GM12865 (cell line): ENCODE data around the gene RTN4R.
"Not testable (repeated sequence)": the region's sequence is repeated elsewhere in the genome, so short reads cannot be mapped to it uniquely, and the experiment has no call there.

Experiments used
- DNase-seq: peaks from one replicate; pipeline ENCODE4 v3.0.0; 2010; ENCODE audit warnings: low read depth
- H3K4me3 ChIP-seq: 2 replicates; pipeline ENCODE4 v1.5.1; 2011; ENCODE audit warnings: mild to moderate bottlenecking, low read depth, low read length, control low read depth
- TF ChIP-seq, protein P1 (sequence below): IDR thresholded peaks from 2 replicates; pipeline ENCODE4 v1.5.1; 2011; ENCODE audit warnings: low read length, control low read depth, low read depth, inconsistent platforms; ENCODE audit not compliant: insufficient read depth; ENCODE audit errors: missing control alignments

The RTN4R gene

DNA sequence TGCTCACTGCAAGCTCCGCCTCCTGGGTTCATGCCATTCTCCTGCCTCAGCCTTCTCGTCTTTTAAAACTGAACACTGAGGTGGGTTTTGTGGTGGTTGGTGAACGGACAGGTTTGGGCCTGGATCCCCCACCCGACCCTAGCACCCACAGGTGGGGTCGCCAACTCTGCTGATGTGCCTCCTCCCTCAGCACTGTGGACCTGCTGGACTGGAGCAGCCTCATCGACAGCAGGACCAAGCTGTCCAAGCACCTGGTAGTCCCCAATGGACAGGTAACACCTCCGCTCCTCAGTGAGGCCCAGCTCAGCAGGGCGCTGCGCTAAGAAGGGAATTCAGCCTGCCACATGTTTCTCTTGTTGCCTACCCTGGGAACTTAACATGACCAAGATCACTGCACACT, 36.5 kb upstream of the RTN4R start:
- no peak overlapping the region for H3K4me3 ChIP-seq
- TF ChIP-seq, protein P1, sequence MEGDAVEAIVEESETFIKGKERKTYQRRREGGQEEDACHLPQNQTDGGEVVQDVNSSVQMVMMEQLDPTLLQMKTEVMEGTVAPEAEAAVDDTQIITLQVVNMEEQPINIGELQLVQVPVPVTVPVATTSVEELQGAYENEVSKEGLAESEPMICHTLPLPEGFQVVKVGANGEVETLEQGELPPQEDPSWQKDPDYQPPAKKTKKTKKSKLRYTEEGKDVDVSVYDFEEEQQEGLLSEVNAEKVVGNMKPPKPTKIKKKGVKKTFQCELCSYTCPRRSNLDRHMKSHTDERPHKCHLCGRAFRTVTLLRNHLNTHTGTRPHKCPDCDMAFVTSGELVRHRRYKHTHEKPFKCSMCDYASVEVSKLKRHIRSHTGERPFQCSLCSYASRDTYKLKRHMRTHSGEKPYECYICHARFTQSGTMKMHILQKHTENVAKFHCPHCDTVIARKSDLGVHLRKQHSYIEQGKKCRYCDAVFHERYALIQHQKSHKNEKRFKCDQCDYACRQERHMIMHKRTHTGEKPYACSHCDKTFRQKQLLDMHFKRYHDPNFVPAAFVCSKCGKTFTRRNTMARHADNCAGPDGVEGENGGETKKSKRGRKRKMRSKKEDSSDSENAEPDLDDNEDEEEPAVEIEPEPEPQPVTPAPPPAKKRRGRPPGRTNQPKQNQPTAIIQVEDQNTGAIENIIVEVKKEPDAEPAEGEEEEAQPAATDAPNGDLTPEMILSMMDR: no peak
- no peak for DNase-seq

DNA sequence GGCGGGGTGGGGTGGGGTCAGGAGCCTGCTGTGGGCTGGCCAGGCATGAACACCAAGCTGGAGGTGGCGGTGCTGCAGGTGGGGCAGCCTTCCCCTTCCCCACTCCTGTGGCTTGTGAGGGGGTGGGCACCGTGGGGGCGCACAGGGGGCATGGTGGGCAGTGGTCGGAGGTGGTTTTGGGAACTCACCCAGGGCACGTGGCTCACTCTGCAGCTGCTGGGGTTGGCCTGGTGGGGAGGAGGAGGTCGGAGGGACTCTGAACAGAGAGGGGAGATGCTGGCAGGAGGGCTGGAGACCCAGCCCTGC, 35.1 kb upstream of the RTN4R start:
- not testable (repeated sequence) for DNase-seq, H3K4me3 ChIP-seq

DNA sequence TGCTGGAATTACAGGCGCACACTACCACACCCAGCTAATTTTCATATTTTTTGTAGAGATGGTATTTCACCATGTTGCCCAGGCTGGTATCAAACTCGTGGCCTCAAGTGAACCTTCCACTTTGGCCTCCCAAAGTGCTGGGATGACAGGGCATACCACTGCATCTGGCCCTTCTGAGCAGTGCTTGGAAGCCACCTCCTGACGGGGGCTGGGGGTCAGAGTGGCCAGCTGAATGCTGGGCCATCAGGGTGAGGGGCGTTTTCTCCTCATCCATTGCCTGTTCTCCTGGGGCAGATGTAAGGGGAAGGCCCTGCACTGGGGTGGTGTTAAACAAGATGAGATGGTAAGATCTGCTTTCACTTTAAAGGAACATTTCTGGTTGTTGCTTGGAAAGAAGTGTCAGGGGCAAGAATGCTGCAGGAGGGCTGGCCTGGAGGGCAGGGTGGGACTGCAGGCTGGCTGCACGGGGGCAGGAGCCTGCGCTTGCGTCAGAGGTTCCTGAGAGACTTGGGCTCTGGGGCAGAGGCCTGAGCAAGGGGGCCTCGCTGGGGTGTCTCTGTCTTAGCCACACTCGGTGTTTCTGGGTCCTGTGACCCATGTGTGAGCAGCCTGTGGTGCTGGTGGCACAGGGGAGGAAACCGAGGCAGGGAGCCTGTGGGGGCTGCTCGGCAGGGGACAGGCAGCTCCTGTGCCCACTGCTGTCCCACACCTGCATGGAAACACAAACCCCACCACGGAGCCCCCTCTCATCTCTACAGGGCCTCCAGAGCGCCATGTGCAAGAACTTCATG, 34.5 kb upstream of the RTN4R start:
- TF ChIP-seq, protein P1: no peak
- no peak for DNase-seq
- H3K4me3 ChIP-seq: no peak overlapping the region

DNA sequence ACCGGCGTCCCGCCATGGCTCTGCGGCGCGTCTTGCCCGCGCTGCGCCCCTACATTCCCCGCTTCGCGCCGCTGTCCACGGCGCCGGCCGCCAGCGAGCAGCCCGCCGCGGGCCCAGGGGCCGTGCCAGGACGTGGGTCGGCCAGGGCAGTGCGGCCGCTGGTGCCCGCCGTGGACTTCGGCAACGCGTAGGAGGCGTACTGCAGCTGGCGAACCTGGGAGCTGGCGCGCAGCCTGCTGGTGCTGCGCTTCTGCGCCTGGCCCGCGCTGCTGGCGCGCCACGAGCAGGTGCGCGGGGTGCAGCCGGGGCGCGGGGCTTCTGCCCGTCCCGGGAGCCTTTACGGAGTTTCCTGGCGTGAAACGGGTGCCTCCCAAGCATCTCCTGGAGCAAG, 31.6 kb upstream of the RTN4R start:
- TF ChIP-seq, protein P1: no peak
- peak overlapping the region; percentile 9 for H3K4me3 ChIP-seq

DNA sequence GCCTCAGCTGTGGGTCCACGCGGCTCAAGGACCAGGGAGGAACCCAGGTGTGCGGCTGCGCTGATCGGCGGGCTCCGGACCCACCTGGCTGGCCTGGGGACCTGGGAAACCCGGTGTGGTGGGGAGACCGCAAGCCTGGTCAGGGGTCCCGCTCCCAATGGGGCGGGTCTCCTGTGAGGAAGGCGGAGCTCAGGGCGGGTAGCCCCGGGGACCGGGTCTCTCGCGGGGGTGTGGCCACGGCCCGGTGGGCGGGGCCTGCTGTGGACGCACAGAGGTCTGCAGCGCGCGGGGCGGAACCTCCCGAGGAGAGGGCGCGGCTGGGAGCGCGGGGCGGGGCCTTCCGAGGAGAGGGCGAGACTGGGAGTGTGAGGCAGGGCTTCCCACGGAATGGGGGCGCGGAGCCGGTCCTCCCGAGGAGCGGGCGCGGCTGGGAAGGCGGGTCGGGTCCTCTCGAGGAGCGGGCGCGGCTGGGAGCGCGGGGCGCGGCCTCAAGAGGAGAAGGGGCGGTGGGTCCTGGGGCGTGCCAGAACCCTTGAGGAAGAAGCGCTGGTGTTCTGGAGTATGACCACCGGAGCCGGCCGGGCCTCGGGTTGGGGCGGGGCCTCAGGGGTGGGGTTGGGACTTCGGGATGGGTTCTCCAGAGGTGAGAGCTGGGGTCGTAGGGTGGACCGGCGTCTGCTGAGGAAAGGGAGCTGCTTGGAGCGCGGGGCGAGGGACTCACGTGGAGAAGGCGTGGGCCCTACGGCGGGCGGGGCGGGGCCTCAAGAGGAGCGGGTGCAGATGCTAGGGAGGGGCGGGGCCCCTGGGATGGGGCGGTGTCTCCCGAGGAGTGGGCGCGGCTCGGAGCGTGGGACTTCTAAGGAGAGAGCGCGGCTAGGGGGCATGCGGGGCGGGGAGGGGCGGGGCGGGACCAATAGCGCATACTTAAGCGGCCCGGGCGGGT, 31.0 kb upstream of the RTN4R start:
- peak overlapping the region; percentile 56 for H3K4me3 ChIP-seq
- TF ChIP-seq, protein P1: no peak
- peak; percentile 86 for DNase-seq

More for the DNA sequence above, 31.6 kb upstream of the RTN4R start:
- DNase-seq: no peak

DNA sequence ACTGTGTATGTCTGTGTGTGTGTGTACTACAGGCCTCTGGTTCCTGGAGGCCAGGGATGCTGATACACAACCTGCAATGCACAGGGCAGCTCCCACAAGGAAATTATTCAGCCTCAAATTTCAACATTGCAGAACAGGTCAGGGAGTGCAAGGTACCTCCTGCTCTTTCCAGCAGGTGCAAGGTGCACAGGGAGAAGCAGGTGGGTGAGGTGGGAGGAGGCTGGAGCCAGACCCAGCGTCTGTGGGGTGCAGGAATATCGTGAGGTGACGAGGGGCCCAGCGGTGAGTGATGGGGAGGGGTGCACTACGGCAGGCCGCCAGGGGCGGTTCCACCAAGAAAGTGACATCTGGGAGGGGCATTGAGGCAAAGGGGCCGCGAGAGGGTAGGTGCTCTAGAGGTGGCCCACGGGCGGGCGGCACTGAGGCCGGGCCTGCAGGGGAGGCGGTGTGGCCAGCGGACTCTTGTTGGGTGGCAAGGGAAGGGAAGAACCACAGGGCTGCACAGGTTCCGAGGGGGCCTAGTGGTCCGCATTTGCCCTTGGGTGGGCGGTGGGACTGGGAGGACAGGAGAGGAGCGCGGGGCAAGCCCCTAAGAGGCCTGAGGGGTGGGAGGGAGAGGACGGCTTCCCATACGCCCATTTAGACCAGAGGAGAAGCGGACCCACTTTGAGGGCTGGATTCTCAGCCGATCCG, 30.1 kb upstream of the RTN4R start:
- TF ChIP-seq, protein P1: no peak
- no peak for DNase-seq

DNA sequence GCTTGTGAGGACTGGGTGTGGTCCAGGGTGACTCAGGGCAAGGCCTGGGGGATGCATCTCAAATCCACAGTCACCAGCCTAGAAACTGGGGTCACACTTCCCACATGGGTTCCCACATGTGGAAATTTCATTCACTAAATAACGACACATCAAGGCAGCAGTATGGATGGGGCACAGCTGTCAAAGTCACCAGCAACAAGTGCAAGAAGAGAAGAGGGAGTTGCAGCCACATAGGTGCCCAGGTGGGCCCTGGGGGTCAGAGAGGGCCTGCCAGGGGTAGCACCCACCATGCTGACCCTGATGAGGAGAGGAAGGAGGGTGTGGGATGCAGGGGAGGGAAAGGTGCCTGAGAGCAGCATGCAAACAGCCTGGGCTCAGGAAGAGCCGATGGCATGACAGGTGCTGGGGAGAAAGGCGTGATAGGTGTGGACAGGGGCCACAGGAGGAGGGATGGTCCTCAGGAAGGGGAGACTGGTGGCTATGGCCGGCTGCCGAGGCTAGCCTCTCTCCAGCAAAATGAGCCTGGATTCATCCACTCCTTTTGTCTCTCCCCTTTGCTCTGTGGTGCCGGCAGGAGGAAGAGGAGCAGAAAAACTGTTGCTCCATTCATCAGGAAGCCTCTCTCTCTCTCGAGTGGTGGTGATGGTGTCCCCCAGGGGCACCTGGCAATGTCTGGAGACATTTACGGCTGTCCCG, 29.4 kb upstream of the RTN4R start:
- no peak for DNase-seq
- TF ChIP-seq, protein P1: no peak
- no peak overlapping the region for H3K4me3 ChIP-seq

More for the DNA sequence above, 30.1 kb upstream of the RTN4R start:
- H3K4me3 ChIP-seq: no peak overlapping the region
